Neural crest cell (in vitro differentiated cells): ENCODE measurements around the gene XRCC6. TPM values are rescaled to one million over a fixed set of nuclear protein-coding genes. Genes with fewer than 3 reads are reported as not detected.

ENCODE experiments used
- DNase-seq: peaks from one replicate; pipeline ENCODE4 v3.0.0; 2021; ENCODE audit warnings: low read depth, mixed read lengths, low spot score
- H3K27ac Mint-ChIP-seq: one replicate; pipeline ENCODE4 v1.8.0; 2021; ENCODE audit warnings: mild to moderate bottlenecking, mixed read lengths; ENCODE audit not compliant: unreplicated experiment
- H3K27me3 Mint-ChIP-seq: 2 replicates; pipeline ENCODE4 v1.8.0; 2021; ENCODE audit warnings: low read depth, mild to moderate bottlenecking, mixed read lengths
- H3K36me3 Mint-ChIP-seq: 2 replicates; pipeline ENCODE4 v1.8.0; 2021; ENCODE audit warnings: low read depth, mild to moderate bottlenecking, mixed read lengths
- H3K4me1 Mint-ChIP-seq: 2 replicates; pipeline ENCODE4 v1.8.0; 2021; ENCODE audit warnings: mixed read lengths
- H3K4me3 Mint-ChIP-seq: one replicate; pipeline ENCODE4 v1.8.0; 2021; ENCODE audit warnings: mild to moderate bottlenecking, mixed read lengths
- H3K9me3 Mint-ChIP-seq: 2 replicates; pipeline ENCODE4 v1.8.0; 2021; ENCODE audit warnings: mixed read lengths
- total RNA-seq: library from RNA; stranded (reverse); gene quantifications from 2 replicates; pipeline ENCODE4 v1.2.1, GENCODE V29; 2021
- TF ChIP-seq, protein P1 (sequence below): fragments of 200-600 bp; sonication (generic); conservative IDR thresholded peaks from 2 replicates; pipeline ENCODE4 v1.5.0; 2021; ENCODE audit warnings: antibody characterized with exemption, mild to moderate bottlenecking

Gene XRCC6
- total RNA-seq, 1 donor from 2014 or later, result 427 TPM

GRCh38 chr22:41699264-41700107 is 78.4 kb downstream of the XRCC6 start, which contains the start of gene MEI1:
MEI1 (plus strand) TSS chr22:41699503; CDS start chr22:41699539, 36 bp downstream.
- no peaks in the 10 kb centered on the region for H3K27me3 Mint-ChIP-seq
- no peak within 1 kb of the TSS for H3K27ac Mint-ChIP-seq
- H3K36me3 Mint-ChIP-seq, result no peaks in the 10 kb centered on the region
- peaks cover 10% of the 10 kb centered on the region for H3K4me1 Mint-ChIP-seq
- DNase-seq, result no peak
- TF ChIP-seq, protein P1, sequence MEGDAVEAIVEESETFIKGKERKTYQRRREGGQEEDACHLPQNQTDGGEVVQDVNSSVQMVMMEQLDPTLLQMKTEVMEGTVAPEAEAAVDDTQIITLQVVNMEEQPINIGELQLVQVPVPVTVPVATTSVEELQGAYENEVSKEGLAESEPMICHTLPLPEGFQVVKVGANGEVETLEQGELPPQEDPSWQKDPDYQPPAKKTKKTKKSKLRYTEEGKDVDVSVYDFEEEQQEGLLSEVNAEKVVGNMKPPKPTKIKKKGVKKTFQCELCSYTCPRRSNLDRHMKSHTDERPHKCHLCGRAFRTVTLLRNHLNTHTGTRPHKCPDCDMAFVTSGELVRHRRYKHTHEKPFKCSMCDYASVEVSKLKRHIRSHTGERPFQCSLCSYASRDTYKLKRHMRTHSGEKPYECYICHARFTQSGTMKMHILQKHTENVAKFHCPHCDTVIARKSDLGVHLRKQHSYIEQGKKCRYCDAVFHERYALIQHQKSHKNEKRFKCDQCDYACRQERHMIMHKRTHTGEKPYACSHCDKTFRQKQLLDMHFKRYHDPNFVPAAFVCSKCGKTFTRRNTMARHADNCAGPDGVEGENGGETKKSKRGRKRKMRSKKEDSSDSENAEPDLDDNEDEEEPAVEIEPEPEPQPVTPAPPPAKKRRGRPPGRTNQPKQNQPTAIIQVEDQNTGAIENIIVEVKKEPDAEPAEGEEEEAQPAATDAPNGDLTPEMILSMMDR, result no peak
- H3K9me3 Mint-ChIP-seq, result no peaks in the 10 kb centered on the region
- no peak within 1 kb of the TSS for H3K4me3 Mint-ChIP-seq

- peaks cover 10% of the 10 kb centered on the region for H3K4me1 Mint-ChIP-seq
- H3K9me3 Mint-ChIP-seq, result no peaks in the 10 kb centered on the region
- no peak overlapping the region for H3K27ac Mint-ChIP-seq
- no peaks in the 10 kb centered on the region for H3K27me3 Mint-ChIP-seq
- no peaks in the 10 kb centered on the region for H3K36me3 Mint-ChIP-seq
- H3K4me3 Mint-ChIP-seq, result no peak overlapping the region
- TF ChIP-seq, protein P1, result no peak
- DNase-seq, result no peak
Observed at GRCh38 chr22:41700108-41700364, 78.9 kb downstream of the XRCC6 start.

GRCh38 chr22:41702763-41703162 is 81.7 kb downstream of the XRCC6 start:
- TF ChIP-seq, protein P1, result no peak
- H3K9me3 Mint-ChIP-seq, result no peaks in the 10 kb centered on the region
- no peaks in the 10 kb centered on the region for H3K4me1 Mint-ChIP-seq
- DNase-seq, result no peak
- H3K4me3 Mint-ChIP-seq, result no peak overlapping the region
- no peaks in the 10 kb centered on the region for H3K36me3 Mint-ChIP-seq
- H3K27me3 Mint-ChIP-seq, result no peaks in the 10 kb centered on the region
- H3K27ac Mint-ChIP-seq, result no peak overlapping the region

DNA sequence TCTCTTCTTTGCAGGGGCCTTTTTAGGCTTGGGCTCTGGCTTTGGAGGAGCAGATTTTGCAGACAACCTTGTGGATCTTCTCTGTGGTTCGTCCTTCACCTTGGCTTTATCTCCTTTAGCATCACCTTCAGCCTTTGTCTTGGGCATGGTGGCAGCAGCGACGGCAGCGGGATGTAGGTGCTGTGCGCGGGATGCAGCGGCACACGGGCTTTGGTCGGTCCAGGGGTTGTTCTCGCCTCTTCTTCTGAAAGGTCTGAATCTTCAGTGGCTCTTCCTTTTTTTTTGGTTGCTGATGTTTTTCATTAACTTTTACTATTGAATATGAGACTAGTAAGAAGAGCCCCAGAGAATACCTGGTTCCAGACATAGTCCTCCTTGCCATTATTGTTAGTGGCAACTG is 88.2 kb downstream of the XRCC6 start:
- H3K36me3 Mint-ChIP-seq, result no peaks in the 10 kb centered on the region
- H3K9me3 Mint-ChIP-seq, result no peaks in the 10 kb centered on the region
- TF ChIP-seq, protein P1, result no peak
- peaks cover 7% of the 10 kb centered on the region for H3K4me1 Mint-ChIP-seq
- no peak for DNase-seq
- no peak overlapping the region for H3K27ac Mint-ChIP-seq
- H3K27me3 Mint-ChIP-seq, result peaks cover 3% of the 10 kb centered on the region
- no peak overlapping the region for H3K4me3 Mint-ChIP-seq

GRCh38 chr22:41713004-41713403 is 91.9 kb downstream of the XRCC6 start:
- DNase-seq, result no peak
- no peak overlapping the region for H3K4me3 Mint-ChIP-seq
- H3K9me3 Mint-ChIP-seq, result no peaks in the 10 kb centered on the region
- TF ChIP-seq, protein P1, result no peak
- H3K36me3 Mint-ChIP-seq, result no peaks in the 10 kb centered on the region
- H3K4me1 Mint-ChIP-seq, result peaks cover 7% of the 10 kb centered on the region
- peaks cover 3% of the 10 kb centered on the region for H3K27me3 Mint-ChIP-seq
- no peak overlapping the region for H3K27ac Mint-ChIP-seq

Other genes starting within 250 kb of the XRCC6 start
- 9.3 and 13.6 TPM in 2 replicates for gene TEF, start 239.4 kb upstream of the XRCC6 start, total RNA-seq
- gene TOB2, start 174.5 kb upstream of the XRCC6 start, total RNA-seq, result 47.7 and 50.8 TPM in 2 replicates
- gene PHF5A, start 152.6 kb upstream of the XRCC6 start, total RNA-seq, result 81.8 and 88.9 TPM in 2 replicates
- 71.6 and 80.6 TPM in 2 replicates for gene ACO2, start 152.2 kb upstream of the XRCC6 start, total RNA-seq
- gene POLR3H, start 76.8 kb upstream of the XRCC6 start, total RNA-seq, result 54.0 and 55.5 TPM in 2 replicates
- 0.75 and 0.98 TPM in 2 replicates for gene CSDC2, start 60.3 kb upstream of the XRCC6 start, total RNA-seq
- 28.0 and 30.8 TPM in 2 replicates for gene PMM1, start 31.5 kb upstream of the XRCC6 start, total RNA-seq
- gene DESI1, start 252 bp upstream of the XRCC6 start, total RNA-seq, result 38.0 and 40.0 TPM in 2 replicates
- gene SNU13, start 67.6 kb downstream of the XRCC6 start, total RNA-seq, result 155 and 160 TPM in 2 replicates
- 0.16 and 0.48 TPM in 2 replicates for gene MEI1, start 78.2 kb downstream of the XRCC6 start, total RNA-seq
- gene CCDC134, start 179.4 kb downstream of the XRCC6 start, total RNA-seq, result 23.0 and 26.0 TPM in 2 replicates
- gene SREBF2, start 211.8 kb downstream of the XRCC6 start, total RNA-seq, result 194 and 209 TPM in 2 replicates